Measurements from ENCODE around the gene OGDH. TPM values are rescaled to one million over a fixed set of nuclear protein-coding genes. Genes with fewer than 3 reads are reported as not detected.

OGDH gene
- total and polyA plus RNA-seq, 2 of the 13 experiments (the other 11 are each of a cell fraction or from before 2014, with no cell fraction given) = 17.4 to 25.4 TPM

- TF ChIP-seq FOSL2 (CRISPR knock-in tag; IDR thresholded peaks at IDR 0.05) (no peak), RAD21 (CRISPR knock-in tag; IDR thresholded peaks at IDR 0.05) (no peak), ZNF557 (CRISPR knock-in tag; IDR thresholded peaks at IDR 0.05) (no peak), NR2F2 (IDR thresholded peaks at IDR 0.05; ENCODE audit: borderline replicate concordance, low read depth) (no peak), POGZ (CRISPR knock-in tag; IDR thresholded peaks at IDR 0.05) (no peak), HCFC1 (IDR thresholded peaks at IDR 0.05; ENCODE audit: low read depth, low read length) (no peak)
Measured at GRCh38 chr7:44727158-44727936, 120.9 kb downstream of the OGDH start (continued).

- Histone ChIP-seq H3K27ac (ENCODE audit: extremely low read length, insufficient read depth, low read length) (no peak overlapping the region), H3K27me3 (ENCODE audit: control insufficient read depth in 1 of 2, insufficient read depth in 2 of 2, low read length in 2 of 2) (no peaks in the 10 kb centered on the region), H3K36me3 (replicated peaks in 1 of 2; ENCODE audit: control insufficient read depth in 1 of 2, insufficient read depth in 2 of 2, low read length in 2 of 2) (no peaks in the 10 kb centered on the region), H3K9me3 (ENCODE audit: low read length) (no peaks in the 10 kb centered on the region), H4K20me1 (ENCODE audit: insufficient read depth, low read length) (no peaks in the 10 kb centered on the region), H3K4me2 (ENCODE audit: low read depth, low read length) (no peak overlapping the region), H3K79me2 (ENCODE audit: insufficient read depth, low read length) (no peaks in the 10 kb centered on the region), H3K4me3 (replicated peaks in 1 of 3; ENCODE audit: insufficient read depth in 1 of 3, low read depth in 2 of 3, low read length in 3 of 3) (no peak overlapping the region), H3K9ac (ENCODE audit: insufficient read depth, low read depth, low read length) (no peak overlapping the region), H3K4me1 (ENCODE audit: insufficient read depth, low read length) (peaks cover 26% of the 10 kb centered on the region), H2AFZ (ENCODE audit: low read length) (no peak overlapping the region)
- DNase-seq (ENCODE audit: low spot score) (no peak), FAIRE-seq (no peak), ATAC-seq (no peak)
- BruUV-seq (replicated peaks) = no TSS peak
- in situ Hi-C loops (cut with HindIII; ENCODE audit: extremely low pct_ligation_motif_present, low pct_unique_long_range_greater_than_20kb) = no loop called here
- ChIA-PET POLR2A (no interaction called here), CTCF (ENCODE audit: low intra/inter-chr PET ratio, low total read pairs) (no interaction called here)
- 96% methylated on average over 1 of the region's 1 CpG for WGBS (ENCODE audit: low lambda C conversion rate)
- intact Hi-C loops (cut with micrococcal nuclease; ENCODE audit: unreplicated experiment) = no loop called here
- TF ChIP-seq GTF2F1 (IDR thresholded peaks at IDR 0.05; ENCODE audit: low read length) (no peak), MEIS2 (CRISPR knock-in tag; IDR thresholded peaks at IDR 0.05) (no peak), JDP2 (CRISPR knock-in tag; IDR thresholded peaks at IDR 0.05; ENCODE audit: borderline replicate concordance) (no peak), CC2D1A (CRISPR knock-in tag; IDR thresholded peaks at IDR 0.05) (no peak), ZNF776 (CRISPR knock-in tag; IDR thresholded peaks at IDR 0.05) (no peak), HDAC1 (CRISPR knock-in tag; IDR thresholded peaks at IDR 0.05) (no peak), SIN3B (IDR thresholded peaks at IDR 0.05; ENCODE audit: low read length) (no peak), SRSF9 (IDR thresholded peaks at IDR 0.05; ENCODE audit: borderline replicate concordance, insufficient read depth, low read depth, low read length, poor library complexity, severe bottlenecking) (no peak), ZNF883 (CRISPR knock-in tag; IDR thresholded peaks at IDR 0.05; ENCODE audit: not compliant biosample characterization) (no peak), FUBP1 (CRISPR knock-in tag; IDR thresholded peaks at IDR 0.05; ENCODE audit: borderline replicate concordance) (no peak), EHMT2 (IDR thresholded peaks at IDR 0.05; ENCODE audit: borderline replicate concordance, low read depth, low read length) (no peak), XBP1 (CRISPR knock-in tag; IDR thresholded peaks at IDR 0.05) (no peak), ZNF160 (CRISPR knock-in tag; IDR thresholded peaks at IDR 0.05) (no peak), ZNF878 (CRISPR knock-in tag; IDR thresholded peaks at IDR 0.05) (no peak), AFF4 (CRISPR knock-in tag; IDR thresholded peaks at IDR 0.05) (no peak)
Measured at GRCh38 chr7:44727937-44728262, 121.5 kb downstream of the OGDH start.
